COLO829 (cell line): ENCODE data around the gene MFAP4.

ENCODE experiments used
- DNase-seq: peaks from one replicate; pipeline ENCODE4 v3.0.0; 2012; ENCODE audit warnings: low spot score

Gene MFAP4

DNA sequence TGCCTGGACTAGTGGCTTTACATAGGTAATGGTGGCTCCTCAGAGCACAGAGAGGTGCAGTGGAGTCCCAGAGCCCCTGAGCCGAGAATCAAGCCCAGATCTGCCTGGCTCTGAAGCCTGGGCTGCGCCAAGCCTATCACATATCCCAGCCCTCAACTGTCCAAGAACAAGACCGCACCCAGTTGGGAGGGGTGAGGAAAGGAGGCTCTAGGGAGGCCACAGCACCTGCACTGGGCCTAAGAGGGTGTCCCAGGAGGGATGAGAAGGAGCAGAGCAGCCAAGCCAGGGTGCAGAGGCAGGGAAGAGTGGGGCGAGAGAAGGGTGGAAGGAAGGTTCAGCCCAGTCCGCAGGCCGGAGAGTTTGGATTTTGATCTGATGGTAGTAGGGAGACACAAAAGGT lies 23.1 kb upstream of the MFAP4 start:
- no peak for DNase-seq

DNA sequence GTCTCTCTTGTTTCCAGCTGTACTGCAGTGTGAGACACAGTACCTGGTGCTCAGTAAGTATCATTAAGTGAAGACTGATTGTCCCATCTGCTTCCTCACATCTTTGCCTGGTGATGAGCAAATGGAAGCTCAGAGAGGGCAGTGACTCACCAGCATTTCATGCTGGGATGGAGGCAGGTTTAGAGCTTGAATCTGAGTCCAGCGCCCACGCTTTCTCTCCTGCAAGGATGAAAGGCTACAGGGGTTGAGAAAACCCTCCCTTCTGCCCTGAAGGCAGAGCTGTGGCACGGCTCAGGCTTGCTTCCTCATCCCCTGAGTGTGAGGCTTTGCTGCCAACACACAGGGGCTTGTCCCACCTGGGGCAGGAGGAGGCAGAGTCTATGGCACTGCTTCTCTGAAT lies 22.5 kb upstream of the MFAP4 start:
- DNase-seq = peak; percentile 25

DNA sequence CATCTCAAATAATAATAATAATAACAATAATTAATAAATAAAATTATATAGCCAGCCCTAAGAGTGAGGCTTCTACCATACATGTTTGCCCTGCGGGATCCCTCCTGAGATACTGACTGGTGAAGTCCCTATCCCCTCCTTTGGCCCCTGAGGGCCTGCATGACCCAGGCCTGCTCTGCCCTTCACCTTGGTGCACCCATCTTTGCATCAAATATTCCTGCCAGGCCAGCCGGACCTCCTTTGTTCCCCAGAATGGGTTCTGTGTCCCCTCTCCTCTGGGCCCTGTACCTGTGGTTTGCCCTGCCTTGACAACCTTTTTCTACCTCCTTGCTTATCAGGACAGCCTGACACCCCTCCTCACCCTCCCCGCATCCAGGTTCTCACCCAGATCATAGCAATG lies 22.1 kb upstream of the MFAP4 start:
- DNase-seq = no peak

DNA sequence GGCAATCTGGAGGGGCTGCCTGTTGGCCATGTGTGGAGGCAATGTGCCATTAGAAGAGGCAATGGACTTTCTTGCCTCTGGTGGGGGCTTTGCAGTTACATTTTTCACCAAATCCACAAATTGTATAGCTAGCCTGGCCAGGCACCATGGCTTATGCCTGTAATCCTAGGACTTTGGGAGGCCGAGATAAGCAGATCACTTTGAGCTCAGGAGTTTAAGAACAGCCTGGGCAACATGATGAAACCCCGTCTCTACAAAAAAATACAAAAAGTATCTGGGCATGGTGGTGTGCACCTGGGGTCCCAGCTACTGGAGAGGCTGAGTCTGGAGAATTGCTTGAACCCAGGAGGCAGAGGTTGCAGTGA lies 21.3 kb upstream of the MFAP4 start:
- no peak for DNase-seq

DNA sequence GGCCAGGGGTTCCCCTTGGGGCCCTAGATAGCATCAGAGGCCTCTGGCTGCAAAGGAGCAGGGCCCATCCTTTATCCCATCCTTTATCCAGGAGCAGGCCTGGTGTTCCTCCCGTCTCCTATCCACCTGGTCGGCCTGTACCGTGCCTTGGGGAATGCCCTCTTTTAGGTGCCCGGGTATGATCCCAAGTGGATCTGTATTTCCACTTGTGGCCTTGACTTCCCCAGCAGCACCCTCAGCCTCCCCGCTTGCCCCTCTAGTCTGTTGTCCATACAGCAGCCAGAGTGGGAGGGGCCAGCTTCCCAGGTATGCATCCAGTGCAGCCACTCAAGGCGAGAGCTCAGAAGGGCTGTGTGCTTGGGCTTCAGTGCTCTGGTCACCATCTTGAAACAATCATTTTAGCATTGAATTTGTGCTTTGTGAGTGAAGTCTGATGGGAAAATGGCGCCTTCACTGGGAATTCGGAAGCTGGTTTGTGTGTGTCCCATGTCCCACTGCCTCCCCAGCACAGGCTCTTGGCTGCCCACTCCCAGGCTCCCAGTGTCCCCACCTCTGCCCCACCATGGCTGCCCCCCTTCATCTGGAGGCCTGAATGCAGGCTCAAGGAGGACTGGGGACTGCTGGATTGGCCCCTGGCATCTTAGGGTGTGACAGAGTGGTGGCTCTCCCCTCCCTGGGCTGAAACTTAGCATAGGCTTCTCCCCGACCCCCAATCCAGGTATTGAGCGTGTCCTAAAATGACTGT lies 20.8 kb upstream of the MFAP4 start:
- no peak for DNase-seq

DNA sequence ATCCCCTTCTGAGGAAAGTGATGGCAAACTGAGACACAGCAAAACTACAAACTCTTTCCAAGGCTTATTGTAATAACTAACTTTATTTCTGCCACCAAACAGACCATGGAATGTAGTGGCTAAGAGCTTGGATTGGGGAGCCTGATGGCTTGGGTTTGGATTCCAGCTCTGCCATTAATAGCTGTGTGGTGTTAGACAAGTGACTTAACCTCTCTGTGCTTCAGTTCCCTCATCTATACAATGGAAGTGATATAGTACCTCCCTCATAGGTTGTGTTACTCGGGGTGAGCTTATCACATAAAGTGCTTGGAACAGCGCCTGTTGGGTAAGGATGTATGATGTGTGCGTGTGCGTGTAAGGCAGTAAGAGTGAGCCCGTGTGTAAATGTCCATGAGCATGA lies 18.1 kb upstream of the MFAP4 start:
- DNase-seq = no peak

DNA sequence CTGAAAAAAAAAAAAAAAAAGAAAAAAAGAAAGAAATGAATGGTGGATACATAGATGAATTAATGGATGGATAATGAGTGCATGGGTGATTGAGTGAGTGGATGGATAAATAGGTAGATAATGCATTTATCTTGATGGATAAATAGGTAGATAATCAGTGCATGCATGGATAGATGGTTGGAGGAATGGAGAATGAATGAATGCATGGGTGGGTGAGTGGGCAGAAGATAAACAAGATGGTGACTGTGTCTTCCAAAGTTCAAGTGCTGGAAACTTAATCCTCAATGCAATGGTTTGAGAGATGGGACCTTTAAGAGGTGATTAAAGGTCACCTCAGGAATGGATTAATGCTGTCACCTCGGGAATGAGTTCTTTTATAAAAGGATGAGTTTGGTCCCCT lies 17.3 kb upstream of the MFAP4 start:
- DNase-seq = no peak

DNA sequence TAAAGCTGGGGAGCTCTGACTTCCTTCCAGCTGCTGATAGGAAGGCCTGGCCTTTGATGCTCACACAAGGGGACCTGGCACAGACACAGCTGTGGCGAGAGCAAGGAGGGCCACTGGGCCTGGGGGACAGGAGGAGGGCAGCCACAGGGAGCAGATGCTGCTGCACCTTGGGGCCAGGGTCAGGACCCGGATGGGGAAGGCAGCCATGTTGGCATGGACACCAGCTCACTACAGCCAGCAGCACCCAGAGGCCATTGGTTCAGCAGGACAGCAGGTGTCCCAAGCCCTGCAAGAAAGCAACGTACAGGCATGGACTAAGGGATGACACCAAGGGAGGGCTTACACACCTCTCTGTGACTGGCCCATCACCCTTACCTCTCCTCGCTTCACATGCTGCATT lies 16.0 kb upstream of the MFAP4 start:
- DNase-seq = no peak

DNA sequence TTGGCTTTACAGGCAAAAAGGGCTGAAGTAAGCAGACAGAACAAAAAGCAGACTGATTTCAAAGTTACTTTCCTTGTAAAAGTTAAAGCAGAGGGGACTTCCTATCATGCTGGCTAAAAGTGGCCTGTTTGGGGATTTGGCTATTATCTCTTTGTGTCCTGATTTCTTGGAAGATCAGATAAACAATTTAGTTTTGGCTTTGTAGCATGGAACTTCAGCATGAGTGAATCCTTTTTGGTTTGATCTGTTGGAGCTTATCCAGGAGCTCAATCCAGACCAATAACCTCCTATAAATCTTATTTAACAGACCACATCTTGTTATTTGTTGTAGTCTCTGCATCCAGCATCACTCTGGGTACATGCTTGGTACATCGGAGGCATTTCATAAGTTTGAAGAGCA lies 15.2 kb upstream of the MFAP4 start:
- DNase-seq = no peak

DNA sequence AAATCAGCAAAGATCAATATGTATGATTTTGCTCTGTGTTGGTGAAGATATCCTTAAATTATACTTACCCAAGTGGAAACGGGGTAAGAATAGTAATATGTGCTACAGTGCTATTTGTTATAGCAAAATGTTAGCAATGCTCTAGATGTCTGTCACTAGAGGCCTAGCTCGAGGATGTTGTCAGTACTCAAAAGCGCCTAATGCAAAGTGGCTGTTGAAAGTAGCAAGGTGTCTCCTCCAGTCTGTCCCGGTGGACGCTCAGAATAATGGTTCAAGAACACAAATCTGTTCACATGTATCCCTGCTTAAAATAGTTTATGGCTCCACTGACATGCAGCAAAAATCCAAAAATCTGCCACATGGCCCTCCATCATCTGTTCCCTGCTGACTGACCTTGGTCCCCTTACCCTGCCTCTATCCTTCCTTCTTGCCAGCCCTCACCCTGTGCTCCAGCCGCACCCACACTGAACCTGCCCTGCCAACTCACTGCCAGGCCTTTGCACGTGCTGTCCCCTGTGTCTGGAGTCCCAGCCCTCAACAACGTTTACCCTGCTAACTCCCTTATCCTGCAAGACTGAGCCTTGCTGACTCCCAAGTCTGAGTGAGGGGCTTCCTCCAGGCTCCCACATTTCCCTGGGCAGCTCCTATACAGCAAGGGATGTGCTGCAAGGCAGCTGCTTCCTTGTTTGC lies 14.5 kb upstream of the MFAP4 start:
- no peak for DNase-seq

DNA sequence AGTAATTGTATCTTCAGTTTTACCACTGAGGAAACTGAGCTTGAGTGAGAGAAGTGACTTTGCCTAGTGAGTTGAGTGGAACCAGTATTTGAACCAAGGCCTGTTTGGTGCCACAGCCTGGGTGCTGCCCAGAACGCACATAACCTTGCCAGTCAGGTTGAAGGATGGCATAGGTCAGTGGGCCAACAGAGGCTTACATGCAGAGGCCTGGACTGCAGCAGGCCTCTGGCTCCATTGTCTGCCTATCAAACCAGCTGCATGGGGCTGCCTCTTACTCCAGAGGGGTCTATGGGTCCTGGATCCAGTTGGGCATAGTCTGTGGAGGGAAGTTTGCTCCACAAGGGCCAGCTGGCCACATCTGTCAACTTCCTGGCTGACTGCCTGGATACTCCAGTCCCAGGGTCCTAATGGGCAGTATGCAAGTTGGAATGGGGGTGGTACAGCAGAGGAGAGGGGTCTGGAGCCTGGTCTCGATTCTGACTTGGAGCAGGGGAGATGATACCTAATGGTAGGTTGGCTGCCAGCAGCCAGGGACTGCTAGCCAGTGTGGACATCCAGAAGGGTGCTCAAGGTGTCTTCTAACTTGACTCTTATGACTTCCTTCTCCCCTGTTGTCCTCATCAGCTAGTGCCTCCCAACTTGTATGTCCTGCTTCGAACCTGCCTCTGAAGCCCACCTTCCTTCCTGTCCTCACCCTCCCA lies 12.9 kb upstream of the MFAP4 start:
- no peak for DNase-seq

DNA sequence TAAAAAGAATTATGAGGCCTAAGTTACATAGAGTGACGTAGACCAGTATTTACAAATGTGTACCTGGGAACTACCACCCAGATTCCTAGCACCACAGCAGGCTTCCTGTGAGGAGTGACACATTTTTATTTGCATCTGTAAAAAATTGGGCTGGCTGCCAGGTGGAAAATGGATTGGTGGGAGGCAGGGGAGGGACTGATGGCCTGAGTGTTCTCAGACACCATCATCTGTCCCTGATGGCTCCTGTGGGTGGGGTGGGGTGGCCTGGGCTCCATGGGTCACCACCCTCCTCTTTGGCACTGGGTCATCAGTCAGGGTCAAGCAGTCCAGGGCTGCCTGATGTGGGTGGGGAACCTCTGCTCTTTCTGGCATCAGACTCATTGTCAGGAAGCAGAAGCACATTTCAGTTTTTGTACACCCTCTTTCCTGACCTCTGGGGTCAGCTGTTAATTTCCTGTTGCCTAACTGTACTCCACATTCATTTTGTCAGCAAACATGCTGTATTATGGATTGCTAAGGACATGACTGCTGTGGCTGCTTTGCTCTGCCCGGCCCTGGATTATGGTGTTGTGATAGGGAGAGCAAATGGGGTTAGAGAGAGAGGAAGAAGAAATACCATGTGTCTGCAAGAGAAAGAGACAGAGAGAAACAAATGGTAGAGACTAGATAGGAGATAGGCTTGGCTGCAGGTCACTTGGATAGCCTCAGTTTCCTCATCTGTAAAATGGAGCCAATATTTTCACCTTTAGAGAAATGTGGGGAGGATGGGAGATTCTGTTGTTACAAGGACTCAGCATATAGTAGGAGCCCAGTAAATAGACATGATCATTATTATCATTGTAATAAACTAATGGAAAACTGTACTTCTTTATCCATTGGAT lies 11.6 kb upstream of the MFAP4 start:
- DNase-seq = no peak

DNA sequence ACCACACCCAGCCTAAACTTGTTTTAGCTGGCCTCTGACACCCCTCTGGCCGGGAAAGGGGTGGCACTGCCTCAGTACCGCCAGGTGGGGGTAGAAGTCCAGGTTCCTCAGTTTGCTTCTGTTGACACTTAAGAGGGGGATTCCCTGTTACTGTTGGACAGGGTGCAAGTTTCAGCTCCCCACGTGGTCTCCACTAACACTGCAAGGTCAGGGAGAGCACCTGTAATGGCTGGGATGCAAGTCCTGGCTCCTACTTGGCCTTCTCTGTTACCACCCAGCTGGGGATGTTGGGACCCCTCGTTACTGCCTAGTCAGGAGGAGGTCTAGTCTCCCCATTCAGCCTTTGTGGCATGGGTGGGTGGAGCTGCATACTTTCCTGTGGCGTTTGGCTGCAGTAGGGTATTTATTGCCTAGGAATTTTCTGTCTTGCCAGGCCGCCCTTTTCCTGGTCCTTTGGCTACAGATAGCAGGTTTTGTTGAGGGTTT lies 10.6 kb upstream of the MFAP4 start:
- no peak for DNase-seq

DNA sequence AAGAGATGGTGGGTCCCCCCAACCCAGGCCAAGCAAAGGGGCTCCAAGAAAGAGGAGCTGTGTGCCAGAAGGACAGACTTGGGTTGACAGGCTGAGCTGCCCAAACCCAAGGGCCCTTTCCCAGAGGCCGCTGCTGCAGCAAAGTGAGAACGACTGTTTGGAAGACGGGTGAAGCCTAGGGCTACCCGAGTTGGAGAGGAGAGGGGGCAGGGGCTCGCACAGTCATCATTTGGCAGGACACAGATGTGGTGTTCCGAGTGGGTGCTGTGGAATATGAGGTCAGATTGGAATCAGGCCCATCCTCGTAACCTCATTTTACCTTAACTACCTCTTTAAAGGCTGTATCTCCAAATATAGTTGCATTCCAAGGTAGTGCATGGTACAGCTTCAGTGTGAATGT lies 5.3 kb upstream of the MFAP4 start:
- DNase-seq = no peak

DNA sequence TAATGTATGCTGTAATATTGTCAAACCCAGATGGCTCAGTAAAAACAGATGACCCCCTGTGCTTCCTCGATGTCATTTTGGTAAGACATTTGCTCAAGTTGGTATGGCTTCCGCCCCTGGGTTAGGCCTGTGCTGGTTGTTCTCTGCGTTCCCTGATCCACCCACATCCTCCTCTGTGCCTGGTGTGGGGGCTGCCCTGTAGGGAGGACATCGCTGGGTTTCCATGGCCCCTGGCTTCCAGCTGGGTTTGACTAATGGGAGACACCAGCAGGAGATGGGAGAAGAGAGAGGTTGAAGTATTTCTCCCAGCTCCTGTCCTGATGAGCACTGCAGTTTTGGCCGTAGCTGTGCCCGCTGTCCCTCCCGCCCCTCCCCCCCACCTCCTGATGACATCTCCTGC lies 4.4 kb upstream of the MFAP4 start:
- no peak for DNase-seq

DNA sequence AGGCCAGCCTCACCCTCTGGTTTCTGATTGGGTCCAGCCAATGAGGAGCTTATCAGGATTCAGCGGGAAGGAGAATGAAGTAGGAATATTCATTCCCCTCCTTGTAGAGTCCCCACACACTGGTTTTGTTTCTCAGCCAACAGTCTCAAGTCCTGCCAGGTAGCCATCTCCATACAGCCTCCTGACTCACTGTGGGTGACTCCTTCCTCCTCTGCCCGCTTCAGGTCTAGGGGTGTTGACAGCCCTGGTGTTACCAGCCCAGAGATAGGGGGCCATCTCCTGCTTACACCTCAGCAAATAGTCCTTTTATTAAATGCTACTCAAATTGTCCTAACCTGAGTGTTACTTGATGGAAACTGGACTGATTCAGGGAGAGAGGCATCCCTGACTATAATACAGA lies 4.0 kb upstream of the MFAP4 start:
- no peak for DNase-seq

DNA sequence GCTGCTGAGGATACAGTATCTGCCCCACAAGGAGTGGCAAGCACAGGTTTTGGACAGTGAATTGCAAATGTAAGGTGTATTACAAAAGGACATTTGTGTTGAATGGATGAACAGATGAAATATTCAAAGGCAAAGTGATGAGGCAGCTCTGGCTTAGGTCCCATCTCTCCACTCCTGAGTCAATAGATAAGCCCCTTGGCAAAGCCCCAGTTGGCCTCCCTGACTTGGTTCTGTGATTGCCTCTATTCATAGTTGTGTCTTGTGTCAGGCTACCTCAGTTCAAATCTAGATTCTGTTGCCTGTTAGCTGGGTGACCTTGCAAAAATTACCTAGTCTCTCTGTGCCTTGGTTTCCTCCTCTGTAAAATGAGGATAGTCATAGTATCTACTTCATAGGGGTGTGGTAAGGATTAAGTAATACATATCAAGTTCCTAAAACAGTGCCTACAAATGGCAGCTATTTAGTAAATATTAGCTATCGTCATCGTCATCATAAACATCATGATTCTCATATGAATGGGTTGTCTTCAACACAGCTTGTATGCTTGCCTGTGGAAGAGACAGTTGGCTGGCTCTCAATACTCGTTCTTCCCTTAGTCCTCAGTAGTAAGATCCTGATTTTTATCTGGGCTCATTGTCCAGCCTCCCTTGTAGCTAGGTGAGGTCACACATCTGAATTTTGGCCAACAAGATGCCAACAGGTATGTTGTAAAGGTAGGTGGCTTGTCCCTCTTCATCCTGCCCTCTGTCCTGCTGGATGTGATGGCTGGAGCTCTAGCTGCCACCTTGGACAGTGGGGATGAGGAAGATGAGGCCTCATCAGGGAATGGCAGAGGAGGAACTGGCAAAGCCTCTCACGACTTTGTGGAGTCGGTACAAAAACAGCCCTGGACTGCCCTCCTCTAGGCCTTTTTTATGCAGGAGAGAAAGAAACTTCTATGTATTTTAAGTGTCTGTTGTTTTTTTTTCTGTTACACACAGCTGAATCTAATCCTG lies 2.1 kb upstream of the MFAP4 start:
- DNase-seq = no peak

DNA sequence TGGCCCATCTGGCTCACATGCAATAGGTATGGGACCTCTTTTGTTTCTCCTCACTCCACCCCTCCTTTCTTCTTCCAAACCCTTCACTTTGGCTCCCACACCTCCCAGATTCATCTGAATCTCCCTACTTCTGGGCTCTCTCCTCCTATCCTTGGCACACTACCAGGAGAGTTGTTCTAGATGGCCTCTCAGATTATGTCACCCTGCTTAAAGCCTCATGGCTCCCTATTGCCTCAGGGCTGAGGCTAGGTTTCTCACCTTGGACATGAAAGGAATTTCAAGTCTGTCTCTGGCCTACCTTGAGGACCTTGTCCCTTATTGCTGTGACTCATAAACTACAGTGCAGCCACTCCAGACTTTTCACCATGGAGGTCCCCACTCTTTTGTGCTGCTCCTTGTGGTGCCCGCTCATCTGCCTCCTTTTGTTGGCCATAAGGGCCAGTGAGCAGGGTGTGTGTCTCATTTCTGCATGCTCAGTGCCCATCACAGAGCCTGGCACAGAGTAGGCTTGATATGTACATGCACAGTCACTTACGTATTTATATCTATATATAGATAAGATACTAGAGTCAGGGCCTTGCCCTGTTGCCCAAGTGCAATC lies 1.0 kb upstream of the MFAP4 start:
- DNase-seq = no peak

DNA sequence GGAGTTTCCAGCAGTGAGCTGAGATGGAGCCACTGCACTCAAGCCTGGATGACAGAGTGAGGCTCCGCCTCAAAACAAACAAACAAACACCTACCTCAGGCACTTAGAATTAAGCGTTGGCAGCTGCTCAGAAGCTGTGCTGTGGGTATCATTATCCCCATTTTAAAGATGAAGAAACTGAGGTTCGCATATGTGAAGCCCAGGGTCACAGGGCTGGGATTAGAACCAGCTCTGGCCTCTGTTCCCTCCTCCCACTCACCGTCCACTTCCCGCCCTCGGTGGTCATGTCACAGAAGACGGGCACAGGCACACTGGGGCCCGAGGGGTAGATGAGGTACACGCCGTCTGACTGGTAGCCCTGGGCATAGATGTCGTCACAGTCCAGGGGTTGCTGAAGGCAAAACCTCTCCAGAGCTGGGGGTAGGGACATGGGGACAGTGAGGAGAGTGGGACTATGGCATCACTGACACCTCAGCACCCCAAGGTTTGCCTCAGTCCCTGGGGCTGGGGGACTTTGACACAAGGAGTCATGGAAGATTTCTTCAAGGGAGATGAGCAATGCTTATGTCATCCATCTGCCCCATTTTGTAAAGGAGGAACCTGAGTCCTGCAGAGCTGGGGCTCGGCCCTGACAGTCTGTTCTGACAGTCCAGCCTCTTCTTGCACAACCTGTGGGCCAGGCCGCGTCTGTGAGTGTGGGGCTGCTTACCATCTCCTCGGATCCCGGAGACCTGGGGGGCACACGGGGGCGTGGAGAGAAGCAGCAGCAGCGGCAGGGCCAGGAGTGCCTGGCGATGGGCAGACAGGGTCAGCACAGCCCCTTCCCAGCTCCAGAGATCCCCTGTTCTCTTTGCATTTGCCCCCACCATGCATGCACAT lies 700 bp downstream of the MFAP4 start:
- no peak for DNase-seq
